ENCODE results near the gene GRB2. TPM values are rescaled to one million over a fixed set of nuclear protein-coding genes. Genes with fewer than 3 reads are reported as not detected.
A peak's percentile ranks its signal among the peaks of the same experiment; 100 is the strongest.

GRB2 gene
- total RNA-seq, 4 donors from 2014 or later, result 55.1 to 96.5 (median 75.4) TPM

DNA sequence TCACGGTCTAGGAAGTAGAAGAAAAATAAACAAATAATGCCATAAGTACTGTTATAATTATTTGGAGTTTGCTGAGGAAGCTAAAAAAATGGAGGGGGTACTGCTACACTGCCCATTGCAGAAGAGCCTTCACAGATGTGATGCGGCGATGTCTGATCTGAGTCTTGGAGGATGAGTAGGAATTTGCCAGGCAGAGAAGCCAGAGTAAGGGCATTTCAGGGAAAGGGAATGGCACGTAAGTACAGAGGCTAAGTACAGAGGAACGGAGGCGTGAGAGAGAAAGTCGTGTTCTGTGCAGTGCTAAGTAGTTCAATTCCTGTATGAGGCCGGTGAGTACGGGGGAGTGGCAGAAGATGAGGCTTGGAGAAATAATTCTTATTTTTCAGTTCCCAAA is 741 bp upstream of the GRB2 start:
- no peak overlapping the region for H3K4me3 ChIP-seq (ENCODE audit: low read depth, poor library complexity, severe bottlenecking)

GRCh38 chr17:75404731-75405364 is 630 bp downstream of the GRB2 start:
- DNase-seq (ENCODE audit: low spot score in 2 of 2), result peak in 1 of 2 donors; percentile 87
- 0 to 1% methylated on average over 29 to 37 of the region's 37 CpGs for WGBS, 2 donors
- intact Hi-C loops (cut with DNase I; ENCODE audit: low total_unique reads), result no loop called here
- no peak for TF ChIP-seq POLR2A (IDR thresholded peaks at IDR 0.05)
- TF ChIP-seq CTCF (IDR thresholded peaks at IDR 0.05), result no peak
- H3K4me3 ChIP-seq (ENCODE audit: low read depth, poor library complexity, severe bottlenecking), result peak overlapping the region; percentile 98

More for the DNA sequence above, 741 bp upstream of the GRB2 start:
- 8 to 12% methylated on average over 9 of the region's 9 CpGs for WGBS, 2 donors
- intact Hi-C loops (cut with DNase I; ENCODE audit: low total_unique reads), result no loop called here
- peak in 1 of 2 donors; percentile 66 for DNase-seq (ENCODE audit: low spot score in 2 of 2)
- TF ChIP-seq CTCF (IDR thresholded peaks at IDR 0.05), result no peak
- TF ChIP-seq POLR2A (IDR thresholded peaks at IDR 0.05), result no peak

GRCh38 chr17:75404223-75404730 is 1.2 kb downstream of the GRB2 start:
- no peak for TF ChIP-seq CTCF (IDR thresholded peaks at IDR 0.05)
- no peak for TF ChIP-seq POLR2A (IDR thresholded peaks at IDR 0.05)
- 1% methylated on average over 15 of the region's 15 CpGs for WGBS, 2 donors
- H3K4me3 ChIP-seq (ENCODE audit: low read depth, poor library complexity, severe bottlenecking), result no peak overlapping the region
- intact Hi-C loops (cut with DNase I; ENCODE audit: low total_unique reads), result no loop called here
- peak; percentile 29 to 86 for DNase-seq (ENCODE audit: low spot score in 2 of 2)

- intact Hi-C loops (cut with DNase I; ENCODE audit: low total_unique reads), result no loop called here
- 72 to 74% methylated on average over 5 of the region's 5 CpGs for WGBS, 2 donors
- TF ChIP-seq CTCF (IDR thresholded peaks at IDR 0.05), result no peak
- no peak for TF ChIP-seq POLR2A (IDR thresholded peaks at IDR 0.05)
- DNase-seq (ENCODE audit: low spot score in 2 of 2), result no peak
- H3K4me3 ChIP-seq (ENCODE audit: low read depth, poor library complexity, severe bottlenecking), result no peak overlapping the region
Observed at GRCh38 chr17:75403131-75403530, 2.3 kb downstream of the GRB2 start.

GRCh38 chr17:75402026-75402425 is 3.5 kb downstream of the GRB2 start:
- no peak overlapping the region for H3K4me3 ChIP-seq (ENCODE audit: low read depth, poor library complexity, severe bottlenecking)
- intact Hi-C loops (cut with DNase I; ENCODE audit: low total_unique reads), result no loop called here
- WGBS, 2 donors, result 83 to 90% methylated on average over 2 of the region's 2 CpGs
- no peak for DNase-seq (ENCODE audit: low spot score in 2 of 2)
- TF ChIP-seq POLR2A (IDR thresholded peaks at IDR 0.05) (no peak), CTCF (IDR thresholded peaks at IDR 0.05) (no peak)

All from lower leg skin (tissue), 4 donors.